HG03060 (cell line): ENCODE results near the gene ACSS1.

ENCODE experiments used
- ATAC-seq: cut with Tn5 transposase; IDR thresholded peaks from one replicate; pipeline ENCODE4 v1.9.1; 2021; ENCODE audit warnings: low read depth, moderate number of reproducible peaks; ENCODE audit not compliant: unreplicated experiment

Gene ACSS1

DNA sequence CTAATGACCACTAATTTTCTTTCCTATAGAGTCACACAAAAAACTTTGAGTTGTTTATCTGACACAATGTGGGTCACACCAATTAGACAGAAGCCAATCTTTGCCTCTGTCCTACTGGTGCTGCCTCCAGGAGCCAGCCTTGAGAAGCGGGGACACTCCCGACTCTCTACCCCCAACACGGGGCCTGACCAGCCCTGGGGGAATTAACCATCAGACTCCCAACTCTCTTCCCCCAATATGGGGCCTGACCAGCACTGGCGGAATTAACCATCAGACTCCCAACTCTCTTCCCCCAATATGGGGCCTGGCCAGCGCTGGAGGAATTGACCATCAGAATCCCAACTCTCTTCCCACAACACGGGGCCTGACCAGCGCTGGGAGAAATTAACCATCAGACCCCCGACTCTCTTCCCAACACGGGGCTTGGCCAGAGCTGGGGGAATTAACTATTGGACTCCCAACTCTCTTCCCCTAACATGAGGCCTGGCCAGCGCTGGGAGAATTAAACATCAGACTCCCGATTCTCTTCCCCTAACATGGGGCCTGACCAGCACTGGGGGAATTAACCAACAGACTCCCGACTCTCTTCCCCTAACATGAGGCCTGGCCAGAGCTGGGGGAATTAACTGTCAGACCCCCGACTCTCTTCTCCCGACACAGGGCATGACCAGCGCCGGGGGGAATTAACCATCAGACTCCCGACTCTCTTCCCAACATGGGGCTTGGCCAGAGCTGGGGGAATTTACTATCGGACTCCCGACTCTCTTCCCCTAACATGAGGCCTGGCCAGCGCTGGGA, 96.4 kb downstream of the ACSS1 start:
- no peak for ATAC-seq

DNA sequence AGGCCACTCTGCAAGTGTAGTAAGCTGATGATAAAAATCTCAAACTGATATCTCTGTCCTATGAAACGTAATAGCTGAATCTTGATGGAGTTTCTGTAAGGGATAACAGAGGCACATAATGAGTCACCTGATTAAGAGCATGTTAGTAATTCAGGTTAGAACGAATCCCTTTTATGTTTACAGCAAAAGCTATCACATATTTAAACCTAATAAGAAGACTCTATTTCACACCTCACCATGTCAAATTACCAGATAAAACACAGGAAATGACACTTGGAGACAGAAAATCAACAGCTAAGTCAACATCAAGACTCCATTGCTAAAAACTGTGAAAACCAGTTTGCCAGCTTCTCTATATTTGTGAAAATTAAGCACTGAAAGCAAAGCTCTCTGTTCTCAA, 97.1 kb downstream of the ACSS1 start:
- no peak for ATAC-seq

DNA sequence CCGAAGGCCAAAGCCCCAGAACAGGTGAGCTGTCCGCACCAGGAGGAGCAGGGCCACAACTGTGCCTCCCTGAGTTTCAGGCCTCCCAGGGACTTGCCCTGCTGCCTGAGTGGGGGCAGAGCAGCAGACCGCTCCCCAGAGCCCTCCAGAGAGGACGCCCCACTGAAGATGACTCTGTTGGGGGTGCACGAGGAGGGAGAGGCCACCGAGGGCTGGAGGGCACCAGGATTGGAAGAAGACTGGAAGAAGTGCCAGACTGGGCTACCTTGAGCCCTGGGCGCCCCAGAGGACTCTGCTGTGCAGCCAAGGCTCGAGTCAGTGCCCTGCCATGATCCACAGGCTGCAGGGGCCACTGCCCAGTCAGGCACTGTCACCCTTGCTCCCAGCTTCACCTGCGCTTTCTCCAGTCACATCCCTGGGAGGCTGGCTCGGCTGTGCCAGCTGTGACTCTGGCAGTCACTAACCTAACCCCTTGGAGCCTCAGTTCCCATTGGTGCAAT, 97.6 kb downstream of the ACSS1 start:
- ATAC-seq = no peak

- ATAC-seq = no peak
Observed at GRCh38 chr20:24959591-24960301, 98.2 kb downstream of the ACSS1 start.

DNA sequence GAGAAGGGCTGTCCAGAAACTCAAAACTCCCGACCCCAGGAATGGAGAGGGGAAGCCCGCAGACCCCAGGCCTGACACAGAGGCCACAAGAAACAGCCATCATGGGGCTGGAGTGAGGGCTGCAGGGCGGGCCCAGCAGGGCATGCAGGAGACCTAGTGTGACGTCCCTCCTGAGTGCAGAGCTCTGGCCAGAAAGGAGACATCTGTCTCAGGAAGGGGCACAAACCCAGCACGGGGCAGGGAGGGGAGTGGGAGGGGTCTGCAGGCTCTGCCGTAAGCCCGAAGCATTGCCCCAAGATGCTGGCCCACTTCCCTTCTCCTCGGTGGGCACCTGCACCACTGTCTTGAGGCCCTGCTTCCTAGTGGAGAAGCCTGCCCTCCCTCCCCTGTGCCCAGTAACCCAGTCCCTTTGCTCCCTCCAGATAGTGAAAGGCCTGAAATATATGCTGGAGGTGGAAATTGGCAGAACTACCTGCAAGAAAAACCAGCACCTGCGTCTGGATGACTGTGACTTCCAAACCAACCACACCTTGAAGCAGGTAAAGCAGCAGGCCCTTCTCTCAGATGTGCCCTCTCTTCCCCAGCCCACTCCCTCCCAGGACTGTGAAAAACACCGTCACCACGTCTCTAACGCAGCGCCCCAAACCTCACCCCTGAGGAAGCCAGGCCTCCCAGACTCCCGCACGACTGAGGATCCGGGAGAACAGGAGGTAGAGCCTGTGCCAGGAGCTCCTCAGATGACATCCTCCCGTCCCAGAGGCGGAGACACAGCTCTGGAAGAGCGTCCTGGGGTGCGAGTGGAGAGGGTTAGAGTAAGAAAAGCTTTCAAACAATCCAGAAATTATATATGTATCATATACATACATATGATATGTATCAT, 99.2 kb downstream of the ACSS1 start:
- ATAC-seq = no peak

DNA sequence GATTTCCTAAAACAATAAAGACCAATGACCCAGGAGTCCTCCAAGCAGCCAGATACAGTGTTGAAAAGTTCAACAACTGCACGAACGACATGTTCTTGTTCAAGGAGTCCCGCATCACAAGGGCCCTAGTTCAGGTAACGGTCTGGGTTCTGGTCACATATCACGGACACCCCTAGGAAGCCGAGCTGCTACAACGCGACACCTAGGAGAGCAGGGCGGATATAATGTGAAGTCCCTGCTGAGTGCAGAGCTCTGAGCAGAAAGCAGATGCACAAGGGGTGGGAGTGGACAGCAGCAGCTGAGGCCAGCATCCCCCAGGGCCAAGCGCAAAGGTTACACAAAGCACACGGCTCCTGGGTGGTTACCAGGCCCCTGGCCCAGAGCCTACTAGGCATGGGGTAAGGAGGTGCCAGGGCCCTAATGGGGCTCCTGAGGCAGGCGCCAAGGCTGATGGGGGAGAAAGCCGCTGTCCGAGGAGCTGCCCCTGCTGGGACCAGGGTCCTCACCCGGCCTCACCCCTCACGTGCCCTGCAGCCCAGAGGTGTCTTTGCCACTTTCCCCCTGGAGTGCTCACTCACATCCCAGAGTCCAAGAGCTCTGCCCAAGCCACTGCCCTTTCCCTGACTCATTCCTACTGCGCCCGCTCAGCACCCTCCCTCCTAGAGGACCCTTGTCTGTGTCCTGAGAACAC, 100.5 kb downstream of the ACSS1 start:
- no peak for ATAC-seq
